Stomach (tissue), 4 donors: ENCODE data around the gene HINT3.

ENCODE experiments used
- CTCF ChIP-seq, 7 experiments: fragments of 450-650 bp in 4 of 7; fragments of 200-600 bp in 3 of 7; sonication (generic) in 3 of 7; IDR thresholded peaks; one replicate each; pipeline ENCODE4 v1.5.1; 2016 to 2019; ENCODE audit warnings: antibody characterized with exemption in 7 of 7, control low read depth in 2 of 7, mild to moderate bottlenecking in 1 of 7
- POLR2A ChIP-seq, 4 donors: fragments of 450-650 bp; IDR thresholded peaks; one replicate each; pipeline ENCODE4 v1.6.1; 2016; ENCODE audit warnings: antibody characterized with exemption in 4 of 4, control low read depth in 2 of 4, mild to moderate bottlenecking in 1 of 4, moderate library complexity in 1 of 4
- POLR2AphosphoS5 ChIP-seq, 3 donors: sonication (generic); formaldehyde crosslinking; IDR thresholded peaks; one replicate each; pipeline ENCODE4 v1.6.1; 2016; ENCODE audit warnings: antibody characterized with exemption in 3 of 3

GRCh38 chr6:125989631-125990030 is 33.1 kb downstream of the HINT3 start:
- TF ChIP-seq CTCF (IDR thresholded peaks at IDR 0.05) (no peak), POLR2A (IDR thresholded peaks at IDR 0.05) (no peak), POLR2AphosphoS5 (IDR thresholded peaks at IDR 0.05) (no peak)
